ENCODE results near the gene LEP.

LEP gene

DNA sequence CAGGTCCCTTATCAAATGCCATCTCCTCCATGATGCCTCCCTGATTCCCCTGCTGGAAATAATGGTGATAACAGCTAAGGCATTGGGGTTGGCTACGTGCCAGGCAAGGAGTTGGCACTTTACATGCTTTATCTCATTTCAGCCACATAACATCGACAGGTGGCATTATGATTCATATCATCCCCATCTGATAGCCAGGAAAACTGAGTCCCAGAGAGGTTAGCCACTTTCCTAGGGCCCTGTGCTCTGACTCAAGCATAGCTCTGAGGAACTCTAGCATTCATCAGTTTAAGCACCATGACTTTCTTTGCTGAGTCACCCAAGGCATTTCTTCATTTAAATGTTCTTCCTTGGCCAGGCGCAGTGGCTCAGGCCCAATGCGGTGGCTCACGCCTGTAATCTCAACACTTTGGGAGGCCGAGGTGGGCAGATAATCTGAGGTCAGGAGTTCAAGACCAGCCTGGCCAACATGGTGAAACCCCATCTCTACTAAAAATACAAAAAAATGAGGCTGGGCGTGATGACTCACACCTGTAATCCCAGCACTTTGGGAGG is 6.6 kb downstream of the LEP start:
- no CpG with 5 or more reads among the region's 7 CpGs for WGBS, 2 donors (ENCODE audit: extremely low coverage in 2 of 2, insufficient read length in 2 of 2, insufficient replicate concordance in 1 of 2)
- no peak overlapping the region for H3K4me3 ChIP-seq (ENCODE audit: low read length in 2 of 2)
- H2AK5ac ChIP-seq (ENCODE audit: low read depth, low read length), result no peak overlapping the region
- H3K4ac ChIP-seq (ENCODE audit: low read length), result no peak overlapping the region
- H2BK15ac ChIP-seq (ENCODE audit: low read length), result no peak overlapping the region
- H2BK12ac ChIP-seq (ENCODE audit: low read length), result no peak overlapping the region
- no peak overlapping the region for H3K23ac ChIP-seq (ENCODE audit: low read depth, low read length, poor library complexity)
- no peak overlapping the region for H3K4me2 ChIP-seq (ENCODE audit: insufficient read depth, low read length, poor library complexity, severe bottlenecking)
- peaks cover 0 to 7% (median 0%) of the 10 kb centered on the region in 3 experiments for H3K27me3 ChIP-seq (ENCODE audit: control insufficient read depth in 3 of 3, insufficient read depth in 3 of 3, low read depth in 1 of 3, low read length in 3 of 3)
- H2BK120ac ChIP-seq (ENCODE audit: low read depth, low read length), result no peak overlapping the region
- no peaks in the 10 kb centered on the region for H3K9me3 ChIP-seq (replicated peaks in 1 of 2; ENCODE audit: control insufficient read depth in 2 of 2, insufficient read depth in 1 of 2, low read depth in 1 of 2, low read length in 2 of 2)
- H3K14ac ChIP-seq (ENCODE audit: low read length), result no peak overlapping the region
- no peaks in the 10 kb centered on the region for H3K36me3 ChIP-seq (replicated peaks in 1 of 2; ENCODE audit: control insufficient read depth in 2 of 2, insufficient read depth in 2 of 2, low read length in 2 of 2)
- no peak overlapping the region for H3K18ac ChIP-seq (ENCODE audit: low read length)
- no peak overlapping the region for H2AFZ ChIP-seq (ENCODE audit: low read length)
- no peak overlapping the region for H3K9ac ChIP-seq (ENCODE audit: low read depth, low read length, poor library complexity)
- H3K27ac ChIP-seq (replicated peaks; ENCODE audit: low read length), result no peak overlapping the region
- no peak overlapping the region for H4K8ac ChIP-seq (ENCODE audit: low read depth, low read length)
- DNase-seq (ENCODE audit: low spot score), result no peak
- no peaks in the 10 kb centered on the region for H3K79me1 ChIP-seq (ENCODE audit: low read depth, low read length)
- H2BK5ac ChIP-seq (ENCODE audit: low read length), result no peak overlapping the region
- H4K91ac ChIP-seq (ENCODE audit: low read depth, low read length, poor library complexity), result no peak overlapping the region
- H3K4me1 ChIP-seq (ENCODE audit: control insufficient read depth in 2 of 2, insufficient read depth in 1 of 2, low read depth in 1 of 2, low read length in 2 of 2), result no peaks in the 10 kb centered on the region

DNA sequence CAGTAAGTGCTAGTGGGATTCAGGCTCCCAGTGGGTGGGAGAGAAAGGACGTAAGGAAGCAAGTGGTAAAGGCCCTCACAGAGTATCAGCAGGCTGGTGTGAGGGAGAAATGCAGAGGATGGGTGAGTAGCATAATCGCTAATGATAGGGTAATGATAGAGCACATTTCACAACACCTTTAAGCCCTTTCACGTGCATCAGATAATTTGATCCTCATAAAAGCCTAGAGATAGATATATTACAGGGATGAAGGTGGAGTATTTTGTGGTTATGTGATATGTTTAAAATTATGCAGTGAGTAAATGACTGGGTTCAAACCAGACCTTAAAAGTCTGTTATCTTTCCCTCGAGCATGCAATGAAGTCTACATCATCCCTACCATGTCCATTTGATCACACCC is 10.3 kb downstream of the LEP start:
- no peak overlapping the region for H4K8ac ChIP-seq (ENCODE audit: low read depth, low read length)
- no peak overlapping the region for H2BK15ac ChIP-seq (ENCODE audit: low read length)
- H3K4me2 ChIP-seq (ENCODE audit: insufficient read depth, low read length, poor library complexity, severe bottlenecking), result no peak overlapping the region
- H3K4me3 ChIP-seq (ENCODE audit: low read length in 2 of 2), result no peak overlapping the region
- H3K27me3 ChIP-seq (ENCODE audit: control insufficient read depth in 3 of 3, insufficient read depth in 3 of 3, low read depth in 1 of 3, low read length in 3 of 3), result peaks cover 0 to 11% (median 0%) of the 10 kb centered on the region in 3 experiments
- WGBS, 2 donors (ENCODE audit: extremely low coverage in 2 of 2, insufficient read length in 2 of 2, insufficient replicate concordance in 1 of 2), result no CpG with 5 or more reads among the region's 4 CpGs
- H3K4me1 ChIP-seq (ENCODE audit: control insufficient read depth in 2 of 2, insufficient read depth in 1 of 2, low read depth in 1 of 2, low read length in 2 of 2), result no peaks in the 10 kb centered on the region
- H2AFZ ChIP-seq (ENCODE audit: low read length), result no peak overlapping the region
- no peak overlapping the region for H2BK120ac ChIP-seq (ENCODE audit: low read depth, low read length)
- no peak overlapping the region for H2BK12ac ChIP-seq (ENCODE audit: low read length)
- H2BK5ac ChIP-seq (ENCODE audit: low read length), result no peak overlapping the region
- H2AK5ac ChIP-seq (ENCODE audit: low read depth, low read length), result no peak overlapping the region
- H3K9ac ChIP-seq (ENCODE audit: low read depth, low read length, poor library complexity), result no peak overlapping the region
- H3K27ac ChIP-seq (replicated peaks; ENCODE audit: low read length), result no peak overlapping the region
- no peaks in the 10 kb centered on the region for H3K36me3 ChIP-seq (replicated peaks in 1 of 2; ENCODE audit: control insufficient read depth in 2 of 2, insufficient read depth in 2 of 2, low read length in 2 of 2)
- no peak overlapping the region for H3K23ac ChIP-seq (ENCODE audit: low read depth, low read length, poor library complexity)
- peaks cover 0 to 2% of the 10 kb centered on the region in 2 donors for H3K9me3 ChIP-seq (replicated peaks in 1 of 2; ENCODE audit: control insufficient read depth in 2 of 2, insufficient read depth in 1 of 2, low read depth in 1 of 2, low read length in 2 of 2)
- no peaks in the 10 kb centered on the region for H3K79me1 ChIP-seq (ENCODE audit: low read depth, low read length)
- H4K91ac ChIP-seq (ENCODE audit: low read depth, low read length, poor library complexity), result no peak overlapping the region
- H3K4ac ChIP-seq (ENCODE audit: low read length), result no peak overlapping the region
- no peak overlapping the region for H3K18ac ChIP-seq (ENCODE audit: low read length)
- no peak for DNase-seq (ENCODE audit: low spot score)
- no peak overlapping the region for H3K14ac ChIP-seq (ENCODE audit: low read length)

DNA sequence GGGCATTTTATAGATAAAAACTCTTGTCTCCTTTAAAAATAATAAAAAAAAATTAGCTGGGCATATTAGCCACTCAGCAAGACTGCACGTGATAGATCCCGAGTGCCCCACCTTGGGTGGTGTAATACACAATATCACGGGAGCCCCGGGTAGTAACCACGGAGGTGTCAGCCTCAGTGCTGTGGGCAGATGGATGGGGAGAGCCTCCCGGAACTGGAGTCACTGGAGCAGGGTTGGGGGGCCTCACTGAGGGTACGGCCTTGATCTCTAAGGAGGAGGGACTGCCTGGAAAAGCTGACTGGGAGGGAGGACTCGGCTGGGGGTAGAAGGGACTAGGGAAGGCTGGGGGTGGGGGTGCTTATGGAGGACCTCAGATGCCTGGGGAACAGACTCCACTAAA is 12.6 kb downstream of the LEP start:
- peaks cover 0 to 9% (median 0%) of the 10 kb centered on the region in 3 experiments for H3K27me3 ChIP-seq (ENCODE audit: control insufficient read depth in 3 of 3, insufficient read depth in 3 of 3, low read depth in 1 of 3, low read length in 3 of 3)
- no peaks in the 10 kb centered on the region for H3K36me3 ChIP-seq (replicated peaks in 1 of 2; ENCODE audit: control insufficient read depth in 2 of 2, insufficient read depth in 2 of 2, low read length in 2 of 2)
- H2BK12ac ChIP-seq (ENCODE audit: low read length), result no peak overlapping the region
- H3K9me3 ChIP-seq (replicated peaks in 1 of 2; ENCODE audit: control insufficient read depth in 2 of 2, insufficient read depth in 1 of 2, low read depth in 1 of 2, low read length in 2 of 2), result peaks cover 0 to 2% of the 10 kb centered on the region in 2 donors
- no peak overlapping the region for H3K4me3 ChIP-seq (ENCODE audit: low read length in 2 of 2)
- H3K9ac ChIP-seq (ENCODE audit: low read depth, low read length, poor library complexity), result no peak overlapping the region
- H2BK5ac ChIP-seq (ENCODE audit: low read length), result no peak overlapping the region
- no peak overlapping the region for H3K4ac ChIP-seq (ENCODE audit: low read length)
- H3K18ac ChIP-seq (ENCODE audit: low read length), result no peak overlapping the region
- peak overlapping the region; percentile 27 for H2AK5ac ChIP-seq (ENCODE audit: low read depth, low read length)
- no peak overlapping the region for H2BK15ac ChIP-seq (ENCODE audit: low read length)
- no peak overlapping the region for H3K14ac ChIP-seq (ENCODE audit: low read length)
- H3K23ac ChIP-seq (ENCODE audit: low read depth, low read length, poor library complexity), result no peak overlapping the region
- no peak for DNase-seq (ENCODE audit: low spot score)
- H3K27ac ChIP-seq (replicated peaks; ENCODE audit: low read length), result no peak overlapping the region
- no peaks in the 10 kb centered on the region for H3K4me1 ChIP-seq (ENCODE audit: control insufficient read depth in 2 of 2, insufficient read depth in 1 of 2, low read depth in 1 of 2, low read length in 2 of 2)
- no CpG with 5 or more reads among the region's 8 CpGs for WGBS, 2 donors (ENCODE audit: extremely low coverage in 2 of 2, insufficient read length in 2 of 2, insufficient replicate concordance in 1 of 2)
- H2BK120ac ChIP-seq (ENCODE audit: low read depth, low read length), result no peak overlapping the region
- H4K8ac ChIP-seq (ENCODE audit: low read depth, low read length), result no peak overlapping the region
- no peaks in the 10 kb centered on the region for H3K79me1 ChIP-seq (ENCODE audit: low read depth, low read length)
- no peak overlapping the region for H4K91ac ChIP-seq (ENCODE audit: low read depth, low read length, poor library complexity)
- H2AFZ ChIP-seq (ENCODE audit: low read length), result no peak overlapping the region
- H3K4me2 ChIP-seq (ENCODE audit: insufficient read depth, low read length, poor library complexity, severe bottlenecking), result no peak overlapping the region

DNA sequence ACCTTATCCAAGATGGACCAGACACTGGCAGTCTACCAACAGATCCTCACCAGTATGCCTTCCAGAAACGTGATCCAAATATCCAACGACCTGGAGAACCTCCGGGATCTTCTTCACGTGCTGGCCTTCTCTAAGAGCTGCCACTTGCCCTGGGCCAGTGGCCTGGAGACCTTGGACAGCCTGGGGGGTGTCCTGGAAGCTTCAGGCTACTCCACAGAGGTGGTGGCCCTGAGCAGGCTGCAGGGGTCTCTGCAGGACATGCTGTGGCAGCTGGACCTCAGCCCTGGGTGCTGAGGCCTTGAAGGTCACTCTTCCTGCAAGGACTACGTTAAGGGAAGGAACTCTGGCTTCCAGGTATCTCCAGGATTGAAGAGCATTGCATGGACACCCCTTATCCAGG is 13.4 kb downstream of the LEP start:
- H3K27ac ChIP-seq (replicated peaks; ENCODE audit: low read length), result no peak overlapping the region
- no peak overlapping the region for H2AK5ac ChIP-seq (ENCODE audit: low read depth, low read length)
- no peak overlapping the region for H4K91ac ChIP-seq (ENCODE audit: low read depth, low read length, poor library complexity)
- H3K4me2 ChIP-seq (ENCODE audit: insufficient read depth, low read length, poor library complexity, severe bottlenecking), result no peak overlapping the region
- WGBS, 2 donors (ENCODE audit: extremely low coverage in 2 of 2, insufficient read length in 2 of 2, insufficient replicate concordance in 1 of 2), result no CpG with 5 or more reads among the region's 5 CpGs
- H3K9ac ChIP-seq (ENCODE audit: low read depth, low read length, poor library complexity), result no peak overlapping the region
- H2AFZ ChIP-seq (ENCODE audit: low read length), result no peak overlapping the region
- H3K9me3 ChIP-seq (replicated peaks in 1 of 2; ENCODE audit: control insufficient read depth in 2 of 2, insufficient read depth in 1 of 2, low read depth in 1 of 2, low read length in 2 of 2), result peaks cover 0 to 2% of the 10 kb centered on the region in 2 donors
- H2BK15ac ChIP-seq (ENCODE audit: low read length), result no peak overlapping the region
- no peak overlapping the region for H2BK12ac ChIP-seq (ENCODE audit: low read length)
- no peak overlapping the region for H3K18ac ChIP-seq (ENCODE audit: low read length)
- H4K8ac ChIP-seq (ENCODE audit: low read depth, low read length), result no peak overlapping the region
- no peaks in the 10 kb centered on the region for H3K36me3 ChIP-seq (replicated peaks in 1 of 2; ENCODE audit: control insufficient read depth in 2 of 2, insufficient read depth in 2 of 2, low read length in 2 of 2)
- H3K27me3 ChIP-seq (ENCODE audit: control insufficient read depth in 3 of 3, insufficient read depth in 3 of 3, low read depth in 1 of 3, low read length in 3 of 3), result peaks cover 0 to 9% (median 0%) of the 10 kb centered on the region in 3 experiments
- H3K4me3 ChIP-seq (ENCODE audit: low read length in 2 of 2), result no peak overlapping the region
- no peak overlapping the region for H3K23ac ChIP-seq (ENCODE audit: low read depth, low read length, poor library complexity)
- no peak overlapping the region for H3K14ac ChIP-seq (ENCODE audit: low read length)
- H3K4ac ChIP-seq (ENCODE audit: low read length), result no peak overlapping the region
- H2BK120ac ChIP-seq (ENCODE audit: low read depth, low read length), result no peak overlapping the region
- no peak overlapping the region for H2BK5ac ChIP-seq (ENCODE audit: low read length)
- no peak for DNase-seq (ENCODE audit: low spot score)
- no peaks in the 10 kb centered on the region for H3K79me1 ChIP-seq (ENCODE audit: low read depth, low read length)
- no peaks in the 10 kb centered on the region for H3K4me1 ChIP-seq (ENCODE audit: control insufficient read depth in 2 of 2, insufficient read depth in 1 of 2, low read depth in 1 of 2, low read length in 2 of 2)

Data from neuronal stem cell (in vitro differentiated cells).